GM12878 (cell line): ENCODE measurements around the gene NKAIN2. TPM values are rescaled to one million over a fixed set of nuclear protein-coding genes. Genes with fewer than 3 reads are reported as not detected.

Experiments
- ATAC-seq: fragments of 200-7000 bp; cut with Tn5 transposase; 3 replicates; pipeline ENCODE4 v1.9.1; 2020; ENCODE audit warnings: mild to moderate bottlenecking, moderate library complexity
- BruUV-seq: library from RNA; stranded (reverse); fragments of 400-500 nt; replicated peaks from 2 replicates; lab custom pipeline; 2021; lab: Mats Ljungman, UMichigan
- CTCF ChIA-PET: fragments of 300-600 bp; sonication (Branson Sonifier 250); formaldehyde crosslinking; extraction: SDS; loops from one replicate; lab custom pipeline; 2021; ENCODE audit warnings: inconsistent platforms; lab: Yijun Ruan, JAX
- POLR2A ChIA-PET: fragments of 350-600 bp; formaldehyde crosslinking; extraction: SDS; loops from one replicate; lab custom pipeline; 2021; ENCODE audit warnings: inconsistent platforms; lab: Charles Lee
- RAD21 ChIA-PET: fragments of 300-600 bp; sonication (Branson Sonifier 250); formaldehyde crosslinking; loops from one replicate; lab custom pipeline; 2023; ENCODE audit warnings: antibody characterized with exemption; ENCODE audit not compliant: unreplicated experiment; lab: Charles Lee
- SMC1A ChIA-PET: fragments of 300-600 bp; sonication (Branson Sonifier 250); formaldehyde crosslinking; loops from one replicate; lab custom pipeline; 2023; ENCODE audit not compliant: unreplicated experiment, uncharacterized antibody; lab: Charles Lee
- DNase-seq: peaks from one replicate; pipeline ENCODE4 v3.0.0-alpha.2; 2011; ENCODE audit warnings: low read depth, low spot score
- FAIRE-seq: peaks from 3 replicates; lab custom pipeline; 2011; peaks lifted over from hg19 to GRCh38; lab: Jason Lieb, UNC
- H2AFZ ChIP-seq: 2 replicates; pipeline ENCODE4 v1.6.0; 2011; ENCODE audit warnings: low read depth, low read length, control low read depth; ENCODE audit not compliant: control insufficient read depth
- H3K27ac ChIP-seq: 2 replicates; pipeline ENCODE4 v1.5.1; 2011; ENCODE audit warnings: control low read depth; ENCODE audit not compliant: control insufficient read depth, insufficient read depth
- H3K27me3 ChIP-seq, 2 experiments: replicated peaks in 1 of 2; 2 replicates each; pipeline versions ENCODE4 v1.6.0 to v1.6.1; 2011; ENCODE audit warnings: low read length in 1 of 2; ENCODE audit not compliant: control insufficient read depth in 2 of 2, insufficient read depth in 2 of 2
- H3K36me3 ChIP-seq, 2 experiments: 2 replicates each; pipeline ENCODE4 v1.5.1; 2011; ENCODE audit warnings: low read length in 1 of 2; ENCODE audit not compliant: control insufficient read depth in 2 of 2, insufficient read depth in 2 of 2
- H3K4me1 ChIP-seq: 2 replicates; pipeline ENCODE4 v1.6.1; 2011; ENCODE audit warnings: mild to moderate bottlenecking, low read length, moderate library complexity, mixed read lengths; ENCODE audit not compliant: control insufficient read depth, insufficient read depth
- H3K4me2 ChIP-seq: 2 replicates; pipeline ENCODE4 v1.6.0; 2011; ENCODE audit warnings: control low read depth; ENCODE audit not compliant: control insufficient read depth, insufficient read depth
- H3K4me3 ChIP-seq: fragments of 200-600 bp; sonication (generic); 2 replicates; pipeline ENCODE4 v1.5.1; 2016
- H3K79me2 ChIP-seq: 2 replicates; pipeline ENCODE4 v1.6.0; 2011; ENCODE audit warnings: low read length; ENCODE audit not compliant: control insufficient read depth, insufficient read depth
- H3K9ac ChIP-seq: 2 replicates; pipeline ENCODE4 v1.8.0; 2011; ENCODE audit warnings: low read length, control low read depth, mixed read lengths; ENCODE audit not compliant: control insufficient read depth, insufficient read depth
- H3K9me3 ChIP-seq: replicated peaks from 3 replicates; pipeline ENCODE4 v1.5.1; 2011; ENCODE audit warnings: mild to moderate bottlenecking, low read length; ENCODE audit not compliant: control insufficient read depth, insufficient read depth
- H4K20me1 ChIP-seq: 2 replicates; pipeline ENCODE4 v1.6.0; 2011; ENCODE audit not compliant: control insufficient read depth, insufficient read depth
- CBX5 ChIP-seq: sonication (generic); IDR thresholded peaks from 2 replicates; pipeline ENCODE4 v1.6.1; 2016; ENCODE audit warnings: low read depth, moderate library complexity, mild to moderate bottlenecking, inconsistent platforms
- FOXK2 ChIP-seq: fragments of 450-650 bp; IDR thresholded peaks from 2 replicates; pipeline ENCODE4 v1.6.1; 2017; ENCODE audit warnings: mild to moderate bottlenecking, moderate library complexity
- FOXM1 ChIP-seq: IDR thresholded peaks from 2 replicates; pipeline ENCODE4 v1.6.1; 2012; ENCODE audit warnings: low read depth, mild to moderate bottlenecking, inconsistent platforms, low read length, moderate library complexity
- IRF4 ChIP-seq: IDR thresholded peaks from 2 replicates; pipeline ENCODE4 v1.6.1; 2011; ENCODE audit warnings: low read depth, low read length
- JUNB ChIP-seq: IDR thresholded peaks from 2 replicates; pipeline ENCODE4 v1.6.1; 2016; ENCODE audit warnings: antibody characterized with exemption, mild to moderate bottlenecking
- LARP7 ChIP-seq: fragments of 450-650 bp; IDR thresholded peaks from 2 replicates; pipeline ENCODE4 v1.6.1; 2017; ENCODE audit warnings: mild to moderate bottlenecking
- MEF2B ChIP-seq: fragments of 450-650 bp; IDR thresholded peaks from 2 replicates; pipeline ENCODE4 v1.6.1; 2018; ENCODE audit warnings: mild to moderate bottlenecking, moderate library complexity; ENCODE audit not compliant: partially characterized antibody, poor library complexity, severe bottlenecking
- POLR2A ChIP-seq: IDR thresholded peaks from 2 replicates; pipeline ENCODE4 v1.6.1; 2011; ENCODE audit warnings: low read depth, mild to moderate bottlenecking, low read length
- POLR2AphosphoS5 ChIP-seq: IDR thresholded peaks from 2 replicates; pipeline ENCODE4 v1.6.1; 2011; ENCODE audit warnings: mild to moderate bottlenecking, low read length, inconsistent platforms
- RCOR1 ChIP-seq: conservative IDR thresholded peaks from 2 replicates; pipeline ENCODE4 v1.6.1; 2012; ENCODE audit warnings: low read depth, low read length, improper control_type of control experiment
- SREBF1 ChIP-seq: IDR thresholded peaks from 2 replicates; pipeline ENCODE4 v1.6.1; 2012; ENCODE audit warnings: mild to moderate bottlenecking, low read length
- SUPT20H ChIP-seq: IDR thresholded peaks from 2 replicates; pipeline ENCODE4 v1.6.1; 2011; ENCODE audit warnings: low read depth, mild to moderate bottlenecking, low read length, moderate library complexity, borderline replicate concordance; ENCODE audit not compliant: control insufficient read depth
- TCF12 ChIP-seq: IDR thresholded peaks from 2 replicates; pipeline ENCODE4 v1.6.1; 2011; ENCODE audit warnings: low read depth, mild to moderate bottlenecking, low read length
- ZBED1 ChIP-seq: IDR thresholded peaks from 2 replicates; pipeline ENCODE4 v1.6.1; 2016; ENCODE audit warnings: borderline replicate concordance
- WGBS: methylation state at CpG from one replicate; pipeline ENCODE4 v1.1.6; 2016; ENCODE audit warnings: low lambda C conversion rate; ENCODE audit not compliant: insufficient replicate concordance, insufficient coverage; ENCODE audit errors: missing lambda C conversion rate; 5-methylcytosine and 5-hydroxymethylcytosine counted together
- in situ Hi-C: fragments of 300-500 bp; cut with MboI; formaldehyde crosslinking; loops from 9 replicates; pipeline ENCODE4 v1.14.3; 2018; ENCODE audit warnings: mixed read lengths
- intact Hi-C: fragments of 100-400 bp; cut with micrococcal nuclease; formaldehyde crosslinking; loops from one replicate; pipeline ENCODE4 v1.14.2; 2022; ENCODE audit not compliant: unreplicated experiment
- polyA plus RNA-seq, 11 experiments: library from polyadenylated mRNA; depleted of rRNA in 4 of 11; unstranded in 6 of 11; stranded (reverse) in 5 of 11; fragments of >200 nt; fragmentation: Nextera tagmentation in 4 of 11; fragmentation: Illumina TruSeq in 1 of 11; extraction: Ambion mirVana in 4 of 11; extraction: Trizol in 1 of 11; gene quantifications; 1 replicate in 1 of 11; 2 replicates in 10 of 11; pipeline versions ENCODE4 v1.2.1 to v1.2.3, GENCODE V29; 2011 to 2016; ENCODE audit warnings: inconsistent platforms in 2 of 11, missing spikeins in 2 of 11, low read depth in 1 of 11
- total RNA-seq, 4 experiments: library from RNA; depleted of rRNA in 3 of 4; stranded (reverse); fragments of >200 nt in 3 of 4; fragmentation: Illumina TruSeq in 1 of 4; extraction: Trizol in 1 of 4; gene quantifications; 2 replicates each; pipeline versions ENCODE4 v1.2.1 to v1.2.3, GENCODE V29; 2013 to 2021

The NKAIN2 gene
- total and polyA plus RNA-seq, 10 of the 15 experiments (the other 5 are each of a cell fraction or from before 2014, with no cell fraction given): not detected

DNA sequence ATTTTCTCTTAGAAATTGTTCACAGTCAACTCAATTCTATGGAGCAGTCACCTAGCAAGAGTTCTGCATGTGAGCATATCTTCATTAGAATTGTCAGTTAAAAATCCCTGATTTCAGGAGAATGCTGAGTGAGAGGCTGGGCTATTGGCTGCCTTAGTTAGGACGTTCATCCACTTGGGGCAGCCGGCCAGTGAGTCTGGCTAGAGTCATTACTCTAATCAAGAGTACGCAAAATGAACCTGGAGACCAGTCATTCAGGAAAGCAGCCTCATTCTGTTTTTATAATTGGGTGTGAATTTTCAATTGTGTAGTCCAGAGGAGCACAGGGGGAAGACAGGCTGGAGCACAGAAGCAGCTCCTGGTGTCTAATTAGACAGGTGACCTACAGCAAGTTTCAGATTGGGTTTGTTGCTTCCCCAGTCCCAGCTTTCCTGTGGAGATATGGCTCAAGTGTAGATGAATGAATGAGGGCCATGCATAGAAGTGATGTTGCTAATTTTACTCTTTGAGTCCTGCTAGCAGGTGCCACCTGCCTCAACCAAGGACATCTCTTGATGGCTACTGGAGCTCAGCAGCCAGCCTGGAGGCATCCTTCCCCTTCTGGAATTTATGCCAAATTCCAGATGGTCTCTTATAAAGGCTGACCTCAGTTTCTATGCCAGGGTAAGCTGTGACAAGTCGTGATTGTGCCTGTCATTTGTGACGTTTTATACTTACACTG lies 265.7 kb downstream of the NKAIN2 start:
- Histone ChIP-seq H3K27ac (no peak overlapping the region), H3K4me3 (no peak overlapping the region), H4K20me1 (no peaks in the 10 kb centered on the region), H2AFZ (no peak overlapping the region), H3K4me2 (no peak overlapping the region), H3K9ac (no peak overlapping the region), H3K79me2 (no peaks in the 10 kb centered on the region), H3K27me3 (no peaks in the 10 kb centered on the region), H3K9me3 (no peaks in the 10 kb centered on the region), H3K4me1 (no peaks in the 10 kb centered on the region), H3K36me3 (no peaks in the 10 kb centered on the region)
- DNase-seq: no peak
- no peak for FAIRE-seq
- ChIA-PET CTCF (no interaction called here), RAD21 (no interaction called here), POLR2A (no interaction called here), SMC1A (no interaction called here)
- 21% methylated on average over 5 of the region's 5 CpGs for WGBS
- BruUV-seq: no TSS peak
- intact Hi-C loops: no loop called here
- no peak for ATAC-seq
- TF ChIP-seq FOXM1: no peak
- TF ChIP-seq TCF12: no peak
- TF ChIP-seq JUNB: no peak
- TF ChIP-seq LARP7: no peak
- TF ChIP-seq IRF4: no peak
- TF ChIP-seq ZBED1: no peak
- TF ChIP-seq POLR2AphosphoS5: no peak
- no peak for TF ChIP-seq FOXK2
- no peak for TF ChIP-seq MEF2B
- no peak for TF ChIP-seq RCOR1
- no peak for TF ChIP-seq POLR2A
- no peak for TF ChIP-seq CBX5
- no peak for TF ChIP-seq SREBF1
- TF ChIP-seq SUPT20H: no peak
- in situ Hi-C loops: no loop called here
